DOHH2 (cell line): ENCODE measurements around the gene APOL2.

Experiments
- CTCF ChIP-seq: fragments of 200-600 bp; sonication (generic); IDR thresholded peaks from one replicate; pipeline ENCODE4 v1.5.1; 2014; ENCODE audit warnings: antibody characterized with exemption, mild to moderate bottlenecking, low read depth, low read length; ENCODE audit not compliant: poor library complexity, severe bottlenecking
- EZH2phosphoT487 ChIP-seq: fragments of 200-600 bp; sonication (generic); IDR thresholded peaks from 2 replicates; pipeline ENCODE4 v1.6.1; 2017; ENCODE audit warnings: borderline replicate concordance, mild to moderate bottlenecking, antibody characterized with exemption, low read length, moderate library complexity, mixed read lengths

GRCh38 chr22:36210224-36210623, 29.1 kb downstream of the APOL2 start:
- TF ChIP-seq EZH2phosphoT487, result no peak
- TF ChIP-seq CTCF, result no peak
